Regular cardiac myocyte (primary cell): ENCODE results near the gene PIGP. TPM values are rescaled to one million over a fixed set of nuclear protein-coding genes. Genes with fewer than 3 reads are reported as not detected.

Experiments used
- total RNA-seq: library from RNA; depleted of rRNA; stranded (reverse); fragments of >200 nt; gene quantifications from 2 replicates; pipeline ENCODE4 v1.2.3, GENCODE V29; 2014

Gene PIGP
- total RNA-seq = 4.2 and 5.4 TPM in 2 replicates

DNA sequence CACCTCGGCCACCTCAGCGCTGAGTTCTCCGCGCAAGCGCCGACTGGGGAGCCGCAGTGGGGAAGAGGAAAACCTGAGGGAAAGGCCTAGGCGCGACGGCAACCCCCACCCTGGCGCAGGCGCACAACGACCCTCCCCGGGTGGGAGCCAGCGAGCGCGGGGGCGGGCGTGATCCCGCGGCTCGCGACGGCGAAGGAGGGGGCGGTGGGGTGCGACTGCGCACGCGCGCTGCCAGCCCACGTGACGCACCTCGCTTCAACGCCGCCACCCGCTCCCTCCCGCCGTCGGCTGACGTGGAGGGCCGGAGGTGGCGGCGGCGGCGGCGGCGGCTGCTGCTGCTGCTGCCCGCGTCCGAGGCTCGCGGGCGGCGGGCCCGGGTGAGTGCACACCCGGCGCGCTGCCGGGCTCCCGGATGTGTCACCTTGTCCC is at the start of gene PIGP, which contains the start of gene TTC3:
TSS of gene PIGP (minus strand) at position 84 of the 429 bp plus-strand sequence. CDS start 556 bp downstream, outside the sequence.
TSS of gene TTC3 (plus strand) at position 267 of the 429 bp plus-strand sequence. CDS start 14,004 bp downstream, outside the sequence.

Other genes with a start within 250 kb of the PIGP start
- 32.8 and 38.3 TPM in 2 replicates for gene HLCS, start 106.4 kb downstream of the PIGP start, total RNA-seq
- not detected in 2 replicates for gene RIPPLY3, start 66.4 kb downstream of the PIGP start, total RNA-seq
- gene TTC3, start 183 bp upstream of the PIGP start, total RNA-seq = 208 and 317 TPM in 2 replicates
- gene VPS26C, start 194.3 kb upstream of the PIGP start, total RNA-seq = 52.3 and 77.2 TPM in 2 replicates